GM12891 (cell line): ENCODE results near the gene TMEM8B.

Experiments
- DNase-seq: peaks from one replicate; pipeline ENCODE4 v3.0.0; 2011; ENCODE audit warnings: low spot score; ENCODE audit not compliant: insufficient read length
- FAIRE-seq: peaks from 2 replicates; lab custom pipeline; 2011; peaks lifted over from hg19 to GRCh38; lab: Jason Lieb, UNC
- PAX5 ChIP-seq: IDR thresholded peaks from 2 replicates; pipeline ENCODE4 v1.6.1; 2011; ENCODE audit warnings: low read length, moderate library complexity, mild to moderate bottlenecking; ENCODE audit not compliant: insufficient read depth, severe bottlenecking
- POLR2A ChIP-seq: IDR thresholded peaks from 2 replicates; pipeline ENCODE4 v1.6.1; 2011; ENCODE audit warnings: low read depth, low read length, control low read depth
- POLR2AphosphoS5 ChIP-seq: IDR thresholded peaks from 2 replicates; pipeline ENCODE4 v1.6.1; 2011; ENCODE audit warnings: low read depth, low read length, control low read depth
- POU2F2 ChIP-seq: IDR thresholded peaks from 2 replicates; pipeline ENCODE4 v1.6.1; 2011; ENCODE audit warnings: low read depth, mild to moderate bottlenecking, control low read depth, low read length, moderate library complexity
- SPI1 ChIP-seq: IDR thresholded peaks from 2 replicates; pipeline ENCODE4 v1.6.1; 2011; ENCODE audit warnings: low read depth, low read length, control low read depth
- TAF1 ChIP-seq: IDR thresholded peaks from 2 replicates; pipeline ENCODE4 v1.6.1; 2011; ENCODE audit warnings: low read depth, low read length, control low read depth

TMEM8B gene

GRCh38 chr9:35904338-35904737, 75.3 kb downstream of the TMEM8B start:
- DNase-seq (no peak), FAIRE-seq (no peak)
- no peak for TF ChIP-seq SPI1
- no peak for TF ChIP-seq TAF1
- no peak for TF ChIP-seq POLR2AphosphoS5
- TF ChIP-seq POLR2A, result no peak
- TF ChIP-seq POU2F2, result no peak
- TF ChIP-seq PAX5, result no peak

GRCh38 chr9:35905051-35905781, 76.2 kb downstream of the TMEM8B start:
- FAIRE-seq, result no peak
- no peak for DNase-seq
- no peak for TF ChIP-seq POLR2AphosphoS5
- no peak for TF ChIP-seq SPI1
- TF ChIP-seq PAX5, result no peak
- TF ChIP-seq POLR2A, result no peak
- no peak for TF ChIP-seq TAF1
- no peak for TF ChIP-seq POU2F2

GRCh38 chr9:35905912-35906679, 77.1 kb downstream of the TMEM8B start, which contains the start of gene HRCT1:
Gene HRCT1, plus strand, starts transcription at chr9:35906202. Its CDS starts 86 bp downstream, at chr9:35906288.
- TF ChIP-seq POLR2A, result no peak
- TF ChIP-seq SPI1, result no peak
- TF ChIP-seq PAX5, result no peak
- no peak for TF ChIP-seq POU2F2
- no peak for TF ChIP-seq POLR2AphosphoS5
- TF ChIP-seq TAF1, result no peak
- no peak for FAIRE-seq
- DNase-seq, result no peak

DNA sequence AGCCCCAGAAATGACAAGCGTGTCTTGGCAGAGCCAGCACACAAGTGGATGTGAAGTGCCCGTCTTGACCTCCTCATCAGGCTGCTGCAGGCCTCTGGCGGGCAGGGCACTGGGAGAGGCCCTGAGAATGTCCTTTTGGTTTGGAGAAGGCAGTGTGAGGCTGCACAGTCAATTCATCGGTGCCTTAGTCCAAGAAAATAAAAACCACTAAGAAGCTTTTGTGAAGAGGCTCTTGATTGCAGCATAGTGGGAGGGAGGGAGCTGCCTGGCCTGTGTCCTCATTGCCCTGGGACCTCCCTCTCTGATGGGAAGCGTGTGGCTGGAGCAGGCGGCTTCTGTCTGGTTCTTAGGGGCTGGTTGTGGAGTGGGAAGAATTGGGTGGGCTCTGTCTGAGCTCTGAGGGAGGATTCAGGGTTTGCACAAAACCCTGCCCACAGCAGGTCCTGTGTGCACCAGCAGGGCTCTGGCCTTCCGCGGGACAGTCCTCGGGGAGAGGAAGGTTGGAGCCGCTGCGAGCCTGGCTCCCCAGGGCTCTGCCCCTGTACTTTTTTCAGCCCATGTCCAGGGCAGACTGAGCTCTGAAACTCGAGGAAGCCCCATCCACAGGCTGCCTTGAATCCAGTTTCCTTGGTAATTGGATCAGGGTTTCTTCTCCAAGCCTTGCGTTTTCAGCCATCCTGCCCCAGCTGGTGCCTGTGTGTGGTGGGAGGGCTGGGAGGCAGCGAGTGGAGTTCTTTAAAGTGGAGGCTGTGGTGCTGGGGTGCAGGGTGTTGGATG, 78.1 kb downstream of the TMEM8B start:
- DNase-seq (no peak), FAIRE-seq (no peak)
- TF ChIP-seq POU2F2 (no peak), PAX5 (no peak), SPI1 (no peak), TAF1 (no peak), POLR2A (no peak), POLR2AphosphoS5 (no peak)

- DNase-seq (no peak), FAIRE-seq (no peak)
- no peak for TF ChIP-seq SPI1
Observed at GRCh38 chr9:35907711-35908503, 78.9 kb downstream of the TMEM8B start.

DNA sequence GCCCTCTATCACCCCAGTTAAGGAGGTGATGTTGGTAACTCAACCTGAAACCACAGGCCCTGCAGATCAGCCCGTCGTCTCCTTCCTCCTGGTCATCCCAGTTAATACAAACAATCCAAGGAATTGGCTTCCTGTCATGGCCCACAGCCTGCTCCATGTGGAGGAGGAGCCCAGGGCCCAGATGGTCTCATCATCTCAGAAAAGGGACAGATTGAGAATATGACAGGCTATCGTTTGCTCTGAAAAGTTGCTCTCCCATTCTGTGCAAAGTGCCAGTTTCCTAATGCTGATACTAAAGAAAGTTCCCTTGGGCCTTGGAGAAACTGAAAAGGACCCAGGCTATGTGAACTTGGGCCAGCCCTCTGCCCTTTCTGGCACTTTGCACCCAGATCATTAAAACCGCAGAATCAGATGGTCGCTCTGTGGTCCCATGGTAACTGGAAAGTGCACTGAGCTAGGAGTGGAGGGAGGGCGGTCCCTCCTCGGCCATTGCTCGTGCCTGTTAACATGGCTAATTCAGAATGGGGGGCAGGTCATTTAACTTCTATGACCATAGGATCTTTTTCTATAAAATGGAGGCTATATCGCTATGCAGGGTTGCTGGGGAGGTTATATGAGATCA, 79.6 kb downstream of the TMEM8B start:
- FAIRE-seq (no peak), DNase-seq (no peak)
- TF ChIP-seq SPI1 (no peak), POLR2AphosphoS5 (no peak), POLR2A (no peak)

GRCh38 chr9:35909274-35909673, 80.2 kb downstream of the TMEM8B start, which contains the start of gene SPAAR:
Gene SPAAR, plus strand, starts transcription at chr9:35909490. Its CDS starts 974 bp downstream, at chr9:35910464.
- TF ChIP-seq POU2F2, result no peak
- no peak for TF ChIP-seq POLR2A
- no peak for TF ChIP-seq TAF1
- no peak for TF ChIP-seq POLR2AphosphoS5
- no peak for TF ChIP-seq PAX5
- no peak for TF ChIP-seq SPI1
- no peak for FAIRE-seq
- DNase-seq, result no peak

- TF ChIP-seq POU2F2, result no peak
- no peak for TF ChIP-seq PAX5
- no peak for TF ChIP-seq TAF1
- TF ChIP-seq POLR2AphosphoS5, result no peak
- TF ChIP-seq SPI1, result no peak
- no peak for TF ChIP-seq POLR2A
- no peak for DNase-seq
- no peak for FAIRE-seq
Observed at GRCh38 chr9:35909687-35910612, 80.9 kb downstream of the TMEM8B start.
